GM18868 (cell line): ENCODE measurements around the gene TRIM8.

ENCODE experiments used
- ATAC-seq: cut with Tn5 transposase; IDR thresholded peaks from one replicate; pipeline ENCODE4 v1.9.1; 2021; ENCODE audit warnings: mild to moderate bottlenecking, moderate library complexity; ENCODE audit not compliant: unreplicated experiment

Gene TRIM8

GRCh38 chr10:102644066-102644645 is at the start of gene TRIM8:
TSS of gene TRIM8 (plus strand) at chr10:102644479. CDS start at chr10:102644618, 139 bp downstream.
- no peak for ATAC-seq

GRCh38 chr10:102595293-102595692 is 49.0 kb upstream of the TRIM8 start:
- no peak for ATAC-seq

GRCh38 chr10:102595897-102596296 is 48.4 kb upstream of the TRIM8 start:
- ATAC-seq = no peak

- no peak for ATAC-seq
These were observed 47.7 kb upstream of the TRIM8 start for GRCh38 chr10:102596506-102596971.

GRCh38 chr10:102597131-102597991 is 46.9 kb upstream of the TRIM8 start:
- no peak for ATAC-seq

GRCh38 chr10:102598243-102598642 is 46.0 kb upstream of the TRIM8 start:
- no peak for ATAC-seq

GRCh38 chr10:102599565-102600327 is 44.5 kb upstream of the TRIM8 start:
- no peak for ATAC-seq

GRCh38 chr10:102600816-102601215 is 43.5 kb upstream of the TRIM8 start:
- ATAC-seq = no peak

GRCh38 chr10:102601639-102602038 is 42.6 kb upstream of the TRIM8 start:
- no peak for ATAC-seq

- no peak for ATAC-seq
These were observed 41.8 kb upstream of the TRIM8 start for GRCh38 chr10:102602272-102603045.

GRCh38 chr10:102603946-102604345 is 40.3 kb upstream of the TRIM8 start:
- ATAC-seq = no peak

- no peak for ATAC-seq
These were observed 39.8 kb upstream of the TRIM8 start for GRCh38 chr10:102604439-102604841.

- ATAC-seq = no peak
These were observed 38.6 kb upstream of the TRIM8 start for GRCh38 chr10:102605712-102606111.

- ATAC-seq = peak; percentile 40
These were observed 35.8 kb upstream of the TRIM8 start for GRCh38 chr10:102608487-102608886.

- ATAC-seq = no peak
These were observed 33.8 kb upstream of the TRIM8 start for GRCh38 chr10:102610441-102610887.

- ATAC-seq = no peak
These were observed 32.7 kb upstream of the TRIM8 start for GRCh38 chr10:102611514-102612087.

- no peak for ATAC-seq
These were observed 31.4 kb upstream of the TRIM8 start for GRCh38 chr10:102612964-102613275.

GRCh38 chr10:102613286-102613685 is 31.0 kb upstream of the TRIM8 start:
- ATAC-seq = no peak

- no peak for ATAC-seq
These were observed 30.5 kb upstream of the TRIM8 start for GRCh38 chr10:102613785-102614184.

- no peak for ATAC-seq
These were observed 29.4 kb upstream of the TRIM8 start for GRCh38 chr10:102614888-102615287.
